Transverse colon (tissue), 4 donors: ENCODE data around the gene PRR33.

Experiments used
- CTCF ChIP-seq, 5 experiments: fragments of 200-600 bp in 3 of 5; fragments of 450-650 bp in 2 of 5; sonication (generic) in 3 of 5; IDR thresholded peaks; 1 replicate in 2 of 5; 2 replicates in 3 of 5; pipeline ENCODE4 v1.5.1; 2016 to 2017; ENCODE audit warnings: antibody characterized with exemption in 5 of 5, inconsistent platforms in 3 of 5, mild to moderate bottlenecking in 2 of 5, moderate library complexity in 1 of 5
- EP300 ChIP-seq: sonication (generic); formaldehyde crosslinking; IDR thresholded peaks from one replicate; pipeline ENCODE4 v1.6.1; 2017; ENCODE audit warnings: antibody characterized with exemption, low read depth
- POLR2A ChIP-seq: fragments of 450-650 bp; IDR thresholded peaks from one replicate; pipeline ENCODE4 v1.6.1; 2016; ENCODE audit warnings: antibody characterized with exemption, mild to moderate bottlenecking, moderate library complexity
- POLR2AphosphoS5 ChIP-seq, 3 donors: sonication (generic); formaldehyde crosslinking; IDR thresholded peaks; one replicate each; pipeline ENCODE4 v1.6.1; 2016; ENCODE audit warnings: antibody characterized with exemption in 3 of 3

GRCh38 chr11:1868636-1869291 is 22.9 kb downstream of the PRR33 start:
- TF ChIP-seq CTCF (IDR thresholded peaks at IDR 0.05) = no peak
- no peak for TF ChIP-seq EP300
- no peak for TF ChIP-seq POLR2A
- TF ChIP-seq POLR2AphosphoS5 (IDR thresholded peaks at IDR 0.05) = no peak
